Esophagus squamous epithelium (tissue), 5 donors: ENCODE results near the gene PSMD11. TPM values are rescaled to one million over a fixed set of nuclear protein-coding genes. Genes with fewer than 3 reads are reported as not detected.

Experiments
- DNase-seq: peaks from one replicate; lab custom pipeline; 2025; lab: John Stamatoyannopoulos, UW
- H3K27ac ChIP-seq, 4 donors: fragments of 200-600 bp; sonication (generic); one replicate each; pipeline ENCODE4 v1.5.1; 2016 to 2019; ENCODE audit warnings: mild to moderate bottlenecking in 1 of 4
- H3K27me3 ChIP-seq, 4 donors: fragments of 200-600 bp; sonication (generic); 1 replicate in 3 of 4; 2 replicates in 1 of 4; pipeline versions ENCODE4 v1.5.1 to v1.6.0; 2017 to 2021; ENCODE audit warnings: antibody characterized with exemption in 1 of 4
- H3K36me3 ChIP-seq, 3 donors: fragments of 200-600 bp; sonication (generic); one replicate each; pipeline ENCODE4 v1.5.1; 2016 to 2019
- H3K4me1 ChIP-seq, 3 donors: fragments of 200-600 bp; sonication (generic); one replicate each; pipeline ENCODE4 v1.5.1; 2017 to 2019
- H3K4me3 ChIP-seq, 4 donors: fragments of 200-600 bp; sonication (generic); 1 replicate in 3 of 4; 2 replicates in 1 of 4; pipeline ENCODE4 v1.5.1; 2016 to 2019; ENCODE audit warnings: mild to moderate bottlenecking in 2 of 4, moderate library complexity in 1 of 4
- H3K9me3 ChIP-seq, 3 donors: fragments of 200-600 bp; sonication (generic); one replicate each; pipeline ENCODE4 v1.5.1; 2016 to 2019
- POLR2A ChIP-seq, 4 donors: fragments of 450-650 bp; IDR thresholded peaks; one replicate each; pipeline ENCODE4 v1.6.1; 2017; ENCODE audit warnings: antibody characterized with exemption in 4 of 4, mild to moderate bottlenecking in 4 of 4, moderate library complexity in 3 of 4
- WGBS, 2 donors: methylation state at CpG; one replicate each; pipeline ENCODE4 v1.1.5; 2018; 5-methylcytosine and 5-hydroxymethylcytosine counted together
- intact Hi-C: fragments of 100-400 bp; cut with DNase I; formaldehyde crosslinking; loops from one replicate; pipeline ENCODE4 v1.15.0; 2022
- total RNA-seq, 4 donors: library from RNA; depleted of rRNA; stranded (reverse); fragments of >200 nt; gene quantifications; one replicate each; pipeline ENCODE4 v1.1.0, GENCODE V29; 2016
- TF ChIP-seq, protein P1 (sequence below), 6 experiments: fragments of 450-650 bp in 4 of 6; fragments of 200-600 bp in 2 of 6; sonication (generic) in 2 of 6; IDR thresholded peaks; one replicate each; pipeline ENCODE4 v1.5.1; 2016 to 2019; ENCODE audit warnings: antibody characterized with exemption in 6 of 6, mild to moderate bottlenecking in 4 of 6, moderate library complexity in 4 of 6
- donor health status: DM: yes; HTN: yes; CAD: no.

Gene PSMD11
- total RNA-seq, 4 donors from 2014 or later: 53.5 to 148 (median 70.3) TPM

- no peaks in the 10 kb centered on the region for H3K27me3 ChIP-seq
- H3K4me1 ChIP-seq: peaks cover 18 to 84% (median 18%) of the 10 kb centered on the region in 3 donors
- peak overlapping the region; percentile 55 to 85 (median 66) for H3K4me3 ChIP-seq
- H3K27ac ChIP-seq: peak overlapping the region; percentile 58 to 92 (median 86)
- no peaks in the 10 kb centered on the region for H3K9me3 ChIP-seq
- no peak for DNase-seq
- intact Hi-C loops: loop anchor here (10.0 kb wide), 2 partner anchors 127 to 267 kb away; no protein-coding TSS in a partner anchor
- 57 to 90% methylated on average over 6 to 22 of the region's 59 CpGs for WGBS, 2 donors
- H3K36me3 ChIP-seq: peaks cover 0 to 50% (median 0%) of the 10 kb centered on the region in 3 donors
- TF ChIP-seq, protein P1, sequence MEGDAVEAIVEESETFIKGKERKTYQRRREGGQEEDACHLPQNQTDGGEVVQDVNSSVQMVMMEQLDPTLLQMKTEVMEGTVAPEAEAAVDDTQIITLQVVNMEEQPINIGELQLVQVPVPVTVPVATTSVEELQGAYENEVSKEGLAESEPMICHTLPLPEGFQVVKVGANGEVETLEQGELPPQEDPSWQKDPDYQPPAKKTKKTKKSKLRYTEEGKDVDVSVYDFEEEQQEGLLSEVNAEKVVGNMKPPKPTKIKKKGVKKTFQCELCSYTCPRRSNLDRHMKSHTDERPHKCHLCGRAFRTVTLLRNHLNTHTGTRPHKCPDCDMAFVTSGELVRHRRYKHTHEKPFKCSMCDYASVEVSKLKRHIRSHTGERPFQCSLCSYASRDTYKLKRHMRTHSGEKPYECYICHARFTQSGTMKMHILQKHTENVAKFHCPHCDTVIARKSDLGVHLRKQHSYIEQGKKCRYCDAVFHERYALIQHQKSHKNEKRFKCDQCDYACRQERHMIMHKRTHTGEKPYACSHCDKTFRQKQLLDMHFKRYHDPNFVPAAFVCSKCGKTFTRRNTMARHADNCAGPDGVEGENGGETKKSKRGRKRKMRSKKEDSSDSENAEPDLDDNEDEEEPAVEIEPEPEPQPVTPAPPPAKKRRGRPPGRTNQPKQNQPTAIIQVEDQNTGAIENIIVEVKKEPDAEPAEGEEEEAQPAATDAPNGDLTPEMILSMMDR (IDR thresholded peaks at IDR 0.05): no peak
These were observed 43.3 kb downstream of the PSMD11 start for GRCh38 chr17:32487473-32488176.

- TF ChIP-seq POLR2A (IDR thresholded peaks at IDR 0.05): no peak
- TF ChIP-seq, protein P1 (IDR thresholded peaks at IDR 0.05): no peak
- 90 to 94% methylated on average over 10 of the region's 16 CpGs for WGBS, 2 donors
- peaks cover 17 to 81% (median 18%) of the 10 kb centered on the region in 3 donors for H3K4me1 ChIP-seq
- no peaks in the 10 kb centered on the region for H3K27me3 ChIP-seq
- intact Hi-C loops: loop anchor here (10.0 kb wide), 2 partner anchors 127 to 267 kb away; no protein-coding TSS in a partner anchor
- DNase-seq: no peak
- peak overlapping the region; percentile 55 to 85 (median 66) for H3K4me3 ChIP-seq
- H3K36me3 ChIP-seq: peaks cover 0 to 49% (median 0%) of the 10 kb centered on the region in 3 donors
- H3K9me3 ChIP-seq: no peaks in the 10 kb centered on the region
- peak overlapping the region in 1 of 4 donors; percentile 84 for H3K27ac ChIP-seq
These were observed 43.9 kb downstream of the PSMD11 start for GRCh38 chr17:32488177-32488542.

- Histone ChIP-seq H3K27ac (no peak overlapping the region), H3K4me1 (peaks cover 15 to 81% (median 22%) of the 10 kb centered on the region in 3 donors), H3K36me3 (peaks cover 0 to 54% (median 0%) of the 10 kb centered on the region in 3 donors), H3K4me3 (peak overlapping the region in 2 of 4 donors; percentile 75 to 85), H3K9me3 (no peaks in the 10 kb centered on the region), H3K27me3 (no peaks in the 10 kb centered on the region)
- no peak for TF ChIP-seq POLR2A (IDR thresholded peaks at IDR 0.05)
- TF ChIP-seq, protein P1 (IDR thresholded peaks at IDR 0.05): no peak
- no peak for DNase-seq
- intact Hi-C loops: loop anchor here (10.0 kb wide), 2 partner anchors 126 to 266 kb away; no protein-coding TSS in a partner anchor
- 83 to 89% methylated on average over 1 to 6 of the region's 13 CpGs for WGBS, 2 donors
These were observed 44.4 kb downstream of the PSMD11 start for GRCh38 chr17:32488604-32489180.

- Histone ChIP-seq H3K4me3 (peak overlapping the region; percentile 0 to 85 (median 38)), H3K27me3 (no peaks in the 10 kb centered on the region), H3K9me3 (no peaks in the 10 kb centered on the region), H3K4me1 (peaks cover 15 to 81% (median 16%) of the 10 kb centered on the region in 3 donors), H3K27ac (no peak overlapping the region), H3K36me3 (peaks cover 0 to 62% (median 0%) of the 10 kb centered on the region in 3 donors)
- TF ChIP-seq, protein P1 (IDR thresholded peaks at IDR 0.05): no peak
- TF ChIP-seq POLR2A (IDR thresholded peaks at IDR 0.05): no peak
- 73 to 75% methylated on average over 6 to 10 of the region's 10 CpGs for WGBS, 2 donors
- no peak for DNase-seq
- intact Hi-C loops: loop anchor here (10.0 kb wide), 2 partner anchors 125 to 265 kb away; no protein-coding TSS in a partner anchor
These were observed 45.2 kb downstream of the PSMD11 start for GRCh38 chr17:32489320-32490100.
